Putamen (tissue), 1 donor: ENCODE measurements around the gene MRPL21.

Source experiments
- DNase-seq: peaks from one replicate; pipeline ENCODE4 v3.0.0-alpha.2; 2016; ENCODE audit warnings: low spot score

MRPL21 gene

GRCh38 chr11:68935066-68935465 lies 31.4 kb upstream of the MRPL21 start:
- DNase-seq, result no peak

DNA sequence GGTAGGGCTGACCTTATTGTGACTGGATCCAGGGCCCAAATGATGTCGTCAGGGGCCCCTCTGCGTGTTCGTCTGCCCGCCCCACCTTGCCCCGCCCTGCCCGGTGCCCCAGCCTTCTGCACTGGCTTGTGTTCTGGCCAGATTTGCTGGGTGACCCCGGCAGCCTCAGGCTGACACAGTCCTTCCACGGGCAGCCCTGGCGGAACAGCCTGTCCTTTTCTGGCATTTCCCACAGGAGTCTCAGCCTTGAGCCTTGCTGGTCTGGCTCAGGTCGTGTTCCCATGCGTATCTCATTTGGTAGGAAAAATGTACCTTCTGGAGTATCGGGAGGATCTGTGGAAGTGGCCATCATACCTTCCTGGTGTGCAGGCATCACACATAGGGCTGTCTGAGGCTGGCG lies 31.0 kb upstream of the MRPL21 start:
- no peak for DNase-seq

DNA sequence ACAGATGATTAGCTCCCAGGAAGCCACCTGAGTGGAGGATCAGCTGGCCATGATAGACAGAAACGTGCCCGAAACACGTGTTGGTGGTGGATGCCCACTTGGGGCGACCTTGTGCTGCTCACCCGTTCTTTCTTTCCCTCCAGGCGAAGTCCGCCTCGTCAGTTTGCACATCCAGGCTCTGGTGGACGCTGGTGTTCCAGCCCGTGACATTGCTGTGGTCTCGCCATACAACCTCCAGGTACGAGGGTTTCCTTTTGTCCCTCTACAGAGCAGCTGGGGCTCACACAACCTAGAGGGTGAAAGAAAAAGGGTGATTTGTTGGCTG lies 30.7 kb upstream of the MRPL21 start:
- no peak for DNase-seq

GRCh38 chr11:68933605-68934320 lies 30.1 kb upstream of the MRPL21 start:
- no peak for DNase-seq

DNA sequence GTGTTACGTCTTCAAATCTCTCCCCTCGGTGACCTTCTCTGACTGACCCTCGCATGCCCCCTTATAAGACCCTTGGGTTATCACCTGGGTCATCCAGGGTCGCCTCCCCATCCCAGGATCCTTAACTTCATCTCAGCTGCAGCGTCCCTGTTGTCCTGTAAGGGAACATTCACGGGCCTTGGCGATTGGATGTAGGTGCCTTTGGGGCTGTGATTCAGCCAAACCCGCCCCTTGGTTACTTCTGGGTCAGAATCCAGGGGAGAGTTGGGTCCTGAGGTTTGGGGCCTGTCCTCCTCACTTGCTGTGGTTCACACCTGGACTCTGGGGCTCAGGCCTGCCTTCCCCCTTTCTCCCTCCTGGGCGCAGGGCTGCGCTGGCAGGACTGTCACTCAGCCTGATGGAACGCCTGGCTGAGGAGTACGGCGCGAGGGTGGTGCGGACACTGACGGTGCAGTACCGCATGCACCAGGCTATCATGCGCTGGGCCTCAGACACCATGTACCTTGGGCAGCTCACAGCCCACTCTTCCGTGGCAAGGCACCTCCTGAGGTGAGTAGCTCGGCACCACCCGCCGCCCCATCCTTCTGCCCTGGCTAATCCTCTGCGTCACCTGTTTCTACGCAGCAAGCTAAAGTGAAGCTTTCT lies 29.4 kb upstream of the MRPL21 start:
- DNase-seq, result no peak

DNA sequence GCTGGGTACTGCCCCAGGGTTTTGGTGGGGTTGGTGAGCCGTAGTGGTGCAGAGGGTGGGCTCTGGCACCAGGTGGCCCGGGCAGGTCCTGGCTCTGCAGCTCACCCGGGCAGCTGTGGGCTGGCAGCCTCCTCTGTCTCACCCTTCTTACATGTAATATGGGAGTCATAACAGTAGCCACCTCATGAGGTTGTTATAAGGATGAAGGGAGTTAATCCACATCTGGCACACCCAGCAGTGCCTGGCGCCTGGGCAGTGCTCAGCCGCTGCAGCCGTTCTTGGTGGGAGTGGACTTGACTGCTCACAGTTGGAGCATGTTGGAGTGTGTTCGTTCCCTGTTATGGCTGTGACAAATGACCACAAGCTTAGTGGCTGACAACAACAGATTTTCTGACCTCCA lies 28.7 kb upstream of the MRPL21 start:
- no peak for DNase-seq

DNA sequence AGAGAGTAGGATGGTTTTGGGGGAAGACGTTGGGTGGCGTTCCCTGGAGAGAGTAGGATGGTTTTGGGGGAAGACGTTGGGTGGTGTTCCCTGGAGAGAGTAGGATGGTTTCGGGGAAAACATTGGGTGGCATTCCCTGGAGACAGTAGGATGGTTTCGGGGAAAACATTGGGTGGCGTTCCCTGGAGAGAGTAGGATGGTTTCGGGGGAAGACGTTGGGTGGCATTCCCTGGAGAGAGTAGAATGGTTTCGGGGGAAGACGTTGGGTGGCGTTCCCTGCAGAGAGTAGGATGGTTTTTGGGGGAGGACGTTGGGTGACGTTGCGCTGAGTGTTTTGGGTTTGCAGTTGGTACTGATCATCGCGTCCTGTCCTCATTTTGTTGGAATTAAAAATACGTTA lies 28.3 kb upstream of the MRPL21 start:
- DNase-seq, result peak; percentile 34

DNA sequence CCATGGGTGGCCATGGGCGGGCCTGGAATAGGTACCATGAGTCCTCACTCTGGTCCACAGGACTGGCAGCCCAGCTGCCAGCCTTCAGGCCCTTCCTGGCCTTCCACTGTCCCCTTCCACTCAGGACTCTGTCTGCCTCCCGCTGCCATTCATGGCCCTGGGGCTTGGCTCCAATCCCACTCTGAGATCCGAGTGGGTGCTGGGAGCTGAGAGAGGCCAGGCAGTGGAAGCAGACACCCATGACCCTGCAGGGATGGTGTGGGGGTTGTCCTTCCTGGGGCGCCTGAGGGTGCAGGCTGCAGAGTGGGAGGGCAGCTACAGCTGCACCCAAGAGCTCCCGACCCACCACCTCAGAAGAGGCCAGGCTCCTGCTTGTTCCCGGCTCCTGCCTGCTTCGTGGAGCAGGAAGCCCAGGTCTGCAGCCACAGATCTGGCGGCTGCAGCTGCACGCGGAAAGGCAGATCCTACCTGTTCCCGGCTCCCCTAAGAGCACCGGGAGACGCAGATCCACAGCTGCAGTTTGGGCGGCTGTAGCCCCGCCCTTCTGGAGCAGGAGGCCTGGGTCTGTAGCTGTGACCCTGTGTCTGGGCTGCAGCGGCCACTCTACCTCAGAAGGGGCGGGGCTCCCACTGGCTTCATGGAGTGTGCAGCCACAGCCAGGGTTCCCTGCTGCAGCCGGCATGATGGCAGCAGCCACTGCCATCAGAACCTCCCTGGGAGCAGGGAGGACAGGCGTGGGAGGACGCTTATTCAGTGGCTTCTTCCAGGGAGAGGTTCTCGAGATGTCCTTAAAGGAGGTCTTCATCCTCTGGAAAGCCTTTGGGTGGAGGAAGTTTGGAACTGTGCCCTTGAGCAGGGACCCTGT lies 27.6 kb upstream of the MRPL21 start:
- no peak for DNase-seq

GRCh38 chr11:68929706-68930570 lies 26.3 kb upstream of the MRPL21 start:
- DNase-seq, result peak; percentile 71

DNA sequence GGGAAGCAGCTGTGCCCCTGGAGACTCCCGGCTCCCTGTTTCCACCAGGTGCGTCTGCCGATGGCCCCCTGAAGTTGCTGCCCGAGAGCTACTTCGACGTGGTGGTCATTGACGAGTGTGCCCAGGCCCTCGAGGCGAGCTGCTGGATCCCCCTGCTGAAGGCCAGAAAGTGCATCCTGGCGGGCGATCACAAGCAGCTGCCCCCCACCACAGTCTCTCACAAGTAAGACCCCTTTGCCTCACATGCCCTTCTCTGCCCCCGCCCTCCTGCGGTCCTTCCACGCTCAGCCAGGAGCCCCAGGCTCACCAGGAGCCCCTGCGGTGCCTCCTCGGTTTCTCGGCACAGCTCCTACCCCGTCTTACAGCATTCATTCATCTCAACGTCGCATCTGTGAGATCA lies 25.5 kb upstream of the MRPL21 start:
- DNase-seq, result no peak

DNA sequence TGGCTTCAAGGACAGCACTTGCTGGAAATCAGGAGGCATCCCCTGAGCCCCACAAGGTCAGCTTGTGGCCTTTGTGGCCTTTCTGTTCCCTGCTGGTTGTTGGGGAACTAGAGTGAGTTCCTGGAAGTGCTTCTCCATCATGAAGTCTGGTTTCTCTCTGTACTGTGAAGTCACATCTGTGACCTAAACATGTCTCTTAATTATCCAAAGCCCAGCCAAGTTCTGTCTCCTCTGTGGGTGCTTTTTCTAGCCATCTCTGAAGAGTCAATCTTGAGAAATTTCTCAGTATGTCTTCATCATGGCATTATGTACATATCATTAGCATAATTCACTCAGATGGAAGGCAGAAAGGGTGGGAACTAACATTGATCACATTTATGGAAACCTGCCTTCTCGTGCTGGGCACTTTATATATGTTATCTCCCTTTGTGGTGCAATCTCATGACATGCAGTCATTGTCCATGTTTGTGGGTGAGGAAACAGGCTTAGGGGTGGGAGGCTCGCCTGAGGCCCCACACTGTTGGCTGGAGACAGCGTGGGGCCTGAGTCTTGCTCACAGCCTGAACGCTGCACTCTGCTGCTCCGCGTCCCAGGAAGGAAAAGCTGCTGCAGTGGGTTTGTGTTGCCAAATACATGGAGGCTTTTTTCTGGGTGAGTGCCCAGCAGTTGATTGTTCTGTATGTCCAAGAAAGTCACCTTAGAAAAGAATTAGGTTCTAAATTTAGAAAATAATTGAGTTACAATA lies 24.7 kb upstream of the MRPL21 start:
- no peak for DNase-seq

- no peak for DNase-seq
Measured at GRCh38 chr11:68927280-68928135, 23.9 kb upstream of the MRPL21 start.

GRCh38 chr11:68925611-68926010 lies 22.0 kb upstream of the MRPL21 start:
- no peak for DNase-seq

DNA sequence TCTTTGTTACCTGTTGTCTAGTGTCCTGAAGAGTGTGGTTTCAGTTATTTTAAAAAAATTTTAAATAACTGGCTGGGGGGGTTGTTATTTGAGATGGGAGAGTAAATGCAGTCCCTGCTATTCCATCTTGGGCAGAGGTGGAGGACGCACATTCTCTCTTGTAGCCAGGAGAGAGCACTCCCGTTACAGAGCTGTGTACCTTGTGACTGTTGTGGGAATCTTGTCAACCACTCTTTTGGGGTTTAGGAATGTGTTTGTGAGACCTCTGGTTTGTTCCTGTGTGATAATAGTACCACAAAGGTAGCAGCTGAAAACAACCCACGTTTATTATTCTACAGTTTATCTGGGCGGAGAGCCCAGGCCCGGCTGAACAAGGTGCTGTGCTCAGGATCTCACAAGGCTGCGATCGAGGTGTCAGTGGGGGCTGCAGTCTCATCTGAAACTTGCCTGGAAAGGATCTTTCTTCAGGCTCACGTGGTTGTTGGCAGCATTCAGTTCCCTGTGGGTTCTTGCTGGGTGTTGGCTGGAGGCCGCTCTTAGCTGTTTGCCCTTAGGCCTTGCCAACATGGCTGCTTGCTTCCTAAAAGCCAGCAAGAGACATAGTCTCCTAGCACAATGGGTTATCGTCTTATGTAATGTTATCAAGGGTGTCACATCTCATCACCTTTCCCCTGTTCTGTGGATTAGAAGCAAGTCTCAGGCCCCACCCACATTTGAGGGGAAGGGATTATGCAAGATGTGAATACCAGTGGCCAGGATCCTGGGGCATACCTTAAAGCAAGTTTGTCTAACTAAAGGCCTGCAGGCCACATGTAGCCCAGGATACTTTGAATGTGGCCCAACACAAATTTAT lies 20.7 kb upstream of the MRPL21 start:
- DNase-seq, result no peak

DNA sequence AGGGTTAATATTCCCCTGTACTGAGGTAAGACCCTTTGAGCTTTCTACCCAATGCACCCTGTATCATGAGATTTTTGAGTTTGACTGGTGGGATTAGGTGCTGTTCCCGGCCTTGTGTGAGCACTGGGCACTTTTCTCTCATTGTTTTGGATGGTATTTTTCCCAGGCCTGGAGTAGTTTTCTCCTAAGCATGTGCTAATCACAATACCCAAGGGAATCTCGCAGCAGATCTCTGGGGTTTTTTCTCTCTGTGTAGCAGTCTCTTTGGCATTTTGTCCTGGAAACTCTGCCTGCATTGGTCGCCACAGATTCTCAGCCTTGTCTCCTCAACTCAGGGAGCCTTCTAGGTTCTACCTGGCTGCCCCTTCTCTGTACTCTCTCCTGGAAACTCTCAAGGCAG lies 20.0 kb upstream of the MRPL21 start:
- no peak for DNase-seq

GRCh38 chr11:68916439-68916838 lies 12.8 kb upstream of the MRPL21 start:
- no peak for DNase-seq

- no peak for DNase-seq
Measured at GRCh38 chr11:68914761-68915160, 11.1 kb upstream of the MRPL21 start.

GRCh38 chr11:68913188-68913587 lies 9.6 kb upstream of the MRPL21 start:
- DNase-seq, result no peak

DNA sequence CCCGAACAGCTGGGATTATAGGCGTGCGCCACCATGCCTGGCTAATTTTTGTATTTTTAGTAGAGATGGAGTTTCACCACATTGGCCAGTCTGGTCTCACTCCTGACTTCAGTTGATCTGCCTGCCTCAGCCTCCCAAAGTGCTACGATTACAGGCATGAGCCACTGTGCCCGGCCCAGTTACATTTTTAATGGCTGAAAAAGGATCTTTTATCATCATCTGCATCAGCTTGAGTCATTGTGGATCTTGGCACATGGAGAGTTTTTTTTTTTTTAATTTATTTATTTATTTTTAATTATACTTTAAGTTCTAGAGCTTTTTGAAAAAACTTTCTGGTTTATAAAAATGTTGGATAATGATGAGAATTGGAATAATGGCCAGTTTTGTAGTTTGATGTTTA lies 8.6 kb upstream of the MRPL21 start:
- no peak for DNase-seq

DNA sequence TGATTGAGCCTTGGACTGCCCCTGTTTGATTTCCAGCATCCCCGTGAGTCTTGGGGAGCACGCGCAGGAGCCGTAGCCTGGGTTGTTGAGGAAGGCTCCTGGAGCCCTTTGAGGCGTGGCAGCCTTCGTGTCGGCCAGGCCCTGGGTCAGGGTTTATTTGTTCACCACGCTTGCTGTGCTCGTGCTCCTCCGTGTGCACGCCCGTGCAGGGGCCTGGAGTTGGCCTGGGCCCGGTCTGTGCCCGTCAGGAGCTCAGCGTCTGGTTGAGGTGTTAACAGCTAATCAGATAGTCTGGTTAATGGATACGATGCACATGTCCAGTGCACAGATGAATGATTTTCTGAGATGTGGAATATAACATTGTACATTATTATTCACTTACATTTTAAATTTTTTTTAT lies 8.1 kb upstream of the MRPL21 start:
- DNase-seq, result no peak
